ENCODE results near the gene NDUFS4.
"Not testable (repeated sequence)": the region's sequence is repeated elsewhere in the genome, so short reads cannot be mapped to it uniquely, and the experiment has no call there.

Gene NDUFS4

GRCh38 chr5:53601570-53601969, 41.1 kb downstream of the NDUFS4 start:
- Histone ChIP-seq H3K79me2 (ENCODE audit: control insufficient read depth, insufficient read depth, low read length, unreplicated experiment) (peaks cover 8% of the 10 kb centered on the region), H3K27me3 (ENCODE audit: insufficient read depth, low read length) (no peaks in the 10 kb centered on the region), H3K4me3 (ENCODE audit: low read depth, low read length) (no peak overlapping the region), H2AFZ (ENCODE audit: low read length, unreplicated experiment) (no peak overlapping the region), H3K27ac (ENCODE audit: low read depth, low read length) (no peak overlapping the region), H3K36me3 (ENCODE audit: insufficient read depth, low read length) (peaks cover 6% of the 10 kb centered on the region; the same call in 1 of the 2 replicates), H3K4me1 (ENCODE audit: control insufficient read depth, insufficient read depth, low read length, unreplicated experiment) (peaks cover 6% of the 10 kb centered on the region)

- H3K4me1 ChIP-seq (ENCODE audit: control insufficient read depth, insufficient read depth, low read length, unreplicated experiment), result peaks cover 6% of the 10 kb centered on the region
- peaks cover 1% of the 10 kb centered on the region for H3K79me2 ChIP-seq (ENCODE audit: control insufficient read depth, insufficient read depth, low read length, unreplicated experiment)
- H3K4me3 ChIP-seq (ENCODE audit: low read depth, low read length), result no peak overlapping the region
- peaks cover 9% of the 10 kb centered on the region for H3K36me3 ChIP-seq (ENCODE audit: insufficient read depth, low read length)
- H2AFZ ChIP-seq (ENCODE audit: low read length, unreplicated experiment), result no peak overlapping the region
- no peak overlapping the region for H3K27ac ChIP-seq (ENCODE audit: low read depth, low read length)
- H3K27me3 ChIP-seq (ENCODE audit: insufficient read depth, low read length), result no peaks in the 10 kb centered on the region
Measured at GRCh38 chr5:53603009-53603687, 42.7 kb downstream of the NDUFS4 start.

GRCh38 chr5:53604309-53604708, 43.9 kb downstream of the NDUFS4 start:
- Histone ChIP-seq H3K27ac (ENCODE audit: low read depth, low read length) (no peak overlapping the region), H3K36me3 (ENCODE audit: insufficient read depth, low read length) (peaks cover 9% of the 10 kb centered on the region), H3K4me1 (ENCODE audit: control insufficient read depth, insufficient read depth, low read length, unreplicated experiment) (peaks cover 6% of the 10 kb centered on the region), H2AFZ (ENCODE audit: low read length, unreplicated experiment) (no peak overlapping the region), H3K27me3 (ENCODE audit: insufficient read depth, low read length) (no peaks in the 10 kb centered on the region), H3K79me2 (ENCODE audit: control insufficient read depth, insufficient read depth, low read length, unreplicated experiment) (no peaks in the 10 kb centered on the region), H3K4me3 (ENCODE audit: low read depth, low read length) (no peak overlapping the region)

- Histone ChIP-seq H3K79me2 (ENCODE audit: control insufficient read depth, insufficient read depth, low read length, unreplicated experiment) (peaks cover 4% of the 10 kb centered on the region), H3K4me3 (ENCODE audit: low read depth, low read length) (no peak overlapping the region)
Measured at GRCh38 chr5:53607886-53608285, 47.4 kb downstream of the NDUFS4 start.

GRCh38 chr5:53608897-53609296, 48.5 kb downstream of the NDUFS4 start:
- H3K79me2 ChIP-seq (ENCODE audit: control insufficient read depth, insufficient read depth, low read length, unreplicated experiment); H3K27ac ChIP-seq (ENCODE audit: low read depth, low read length): not testable (repeated sequence)

More at GRCh38 chr5:53607886-53608285, 47.4 kb downstream of the NDUFS4 start:
- no peaks in the 10 kb centered on the region for H3K27me3 ChIP-seq (ENCODE audit: insufficient read depth, low read length)
- peaks cover 9% of the 10 kb centered on the region for H3K36me3 ChIP-seq (ENCODE audit: insufficient read depth, low read length)
- no peak overlapping the region for H2AFZ ChIP-seq (ENCODE audit: low read length, unreplicated experiment)
- no peaks in the 10 kb centered on the region for H3K4me1 ChIP-seq (ENCODE audit: control insufficient read depth, insufficient read depth, low read length, unreplicated experiment)
- H3K27ac ChIP-seq (ENCODE audit: low read depth, low read length), result no peak overlapping the region

GRCh38 chr5:53613061-53613460, 52.6 kb downstream of the NDUFS4 start:
- Histone ChIP-seq H3K79me2 (ENCODE audit: control insufficient read depth, insufficient read depth, low read length, unreplicated experiment) (peaks cover 7% of the 10 kb centered on the region), H3K36me3 (ENCODE audit: insufficient read depth, low read length) (no peaks in the 10 kb centered on the region), H3K27me3 (ENCODE audit: insufficient read depth, low read length) (no peaks in the 10 kb centered on the region), H3K4me3 (ENCODE audit: low read depth, low read length) (no peak overlapping the region), H2AFZ (ENCODE audit: low read length, unreplicated experiment) (no peak overlapping the region), H3K4me1 (ENCODE audit: control insufficient read depth, insufficient read depth, low read length, unreplicated experiment) (no peaks in the 10 kb centered on the region), H3K27ac (ENCODE audit: low read depth, low read length) (no peak overlapping the region)

More at GRCh38 chr5:53608897-53609296, 48.5 kb downstream of the NDUFS4 start:
- not testable (repeated sequence) for H3K4me3 ChIP-seq (ENCODE audit: low read depth, low read length); H3K36me3 ChIP-seq (ENCODE audit: insufficient read depth, low read length); H3K4me1 ChIP-seq (ENCODE audit: control insufficient read depth, insufficient read depth, low read length, unreplicated experiment); H2AFZ ChIP-seq (ENCODE audit: low read length, unreplicated experiment); H3K27me3 ChIP-seq (ENCODE audit: insufficient read depth, low read length)

- Histone ChIP-seq H3K27me3 (ENCODE audit: insufficient read depth, low read length) (no peaks in the 10 kb centered on the region), H3K36me3 (ENCODE audit: insufficient read depth, low read length) (no peaks in the 10 kb centered on the region), H3K27ac (ENCODE audit: low read depth, low read length) (no peak overlapping the region), H3K4me1 (ENCODE audit: control insufficient read depth, insufficient read depth, low read length, unreplicated experiment) (no peaks in the 10 kb centered on the region), H3K79me2 (ENCODE audit: control insufficient read depth, insufficient read depth, low read length, unreplicated experiment) (peaks cover 7% of the 10 kb centered on the region), H2AFZ (ENCODE audit: low read length, unreplicated experiment) (no peak overlapping the region), H3K4me3 (ENCODE audit: low read depth, low read length) (no peak overlapping the region)
Measured at GRCh38 chr5:53613536-53613935, 53.1 kb downstream of the NDUFS4 start.

GRCh38 chr5:53614376-53614885, 54.0 kb downstream of the NDUFS4 start:
- Histone ChIP-seq H3K4me1 (ENCODE audit: control insufficient read depth, insufficient read depth, low read length, unreplicated experiment) (no peaks in the 10 kb centered on the region), H2AFZ (ENCODE audit: low read length, unreplicated experiment) (no peak overlapping the region), H3K36me3 (ENCODE audit: insufficient read depth, low read length) (no peaks in the 10 kb centered on the region), H3K27me3 (ENCODE audit: insufficient read depth, low read length) (no peaks in the 10 kb centered on the region), H3K79me2 (ENCODE audit: control insufficient read depth, insufficient read depth, low read length, unreplicated experiment) (peaks cover 7% of the 10 kb centered on the region), H3K4me3 (ENCODE audit: low read depth, low read length) (no peak overlapping the region), H3K27ac (ENCODE audit: low read depth, low read length) (no peak overlapping the region)

- no peaks in the 10 kb centered on the region for H3K4me1 ChIP-seq (ENCODE audit: control insufficient read depth, insufficient read depth, low read length, unreplicated experiment)
Measured at GRCh38 chr5:53616939-53617549, 56.6 kb downstream of the NDUFS4 start.

GRCh38 chr5:53631251-53631650, 70.8 kb downstream of the NDUFS4 start:
- no peaks in the 10 kb centered on the region for H3K27me3 ChIP-seq (ENCODE audit: insufficient read depth, low read length)

More at GRCh38 chr5:53616939-53617549, 56.6 kb downstream of the NDUFS4 start:
- Histone ChIP-seq H3K4me3 (ENCODE audit: low read depth, low read length) (no peak overlapping the region), H3K79me2 (ENCODE audit: control insufficient read depth, insufficient read depth, low read length, unreplicated experiment) (peaks cover 8% of the 10 kb centered on the region), H3K36me3 (ENCODE audit: insufficient read depth, low read length) (no peaks in the 10 kb centered on the region), H2AFZ (ENCODE audit: low read length, unreplicated experiment) (no peak overlapping the region), H3K27ac (ENCODE audit: low read depth, low read length) (no peak overlapping the region), H3K27me3 (ENCODE audit: insufficient read depth, low read length) (no peaks in the 10 kb centered on the region)

GRCh38 chr5:53642061-53642460, 81.6 kb downstream of the NDUFS4 start:
- no peaks in the 10 kb centered on the region for H3K27me3 ChIP-seq (ENCODE audit: insufficient read depth, low read length)
- no peak overlapping the region for H3K4me3 ChIP-seq (ENCODE audit: low read depth, low read length)
- H2AFZ ChIP-seq (ENCODE audit: low read length, unreplicated experiment), result no peak overlapping the region
- 0 out of 2 replicates have a peak, but pooled peaks cover 5% of the 10 kb centered on the region for H3K36me3 ChIP-seq (ENCODE audit: insufficient read depth, low read length)
- H3K79me2 ChIP-seq (ENCODE audit: control insufficient read depth, insufficient read depth, low read length, unreplicated experiment), result no peaks in the 10 kb centered on the region
- H3K27ac ChIP-seq (ENCODE audit: low read depth, low read length), result no peak overlapping the region
- H3K4me1 ChIP-seq (ENCODE audit: control insufficient read depth, insufficient read depth, low read length, unreplicated experiment), result peaks cover 12% of the 10 kb centered on the region

More at GRCh38 chr5:53631251-53631650, 70.8 kb downstream of the NDUFS4 start:
- H3K27ac ChIP-seq (ENCODE audit: low read depth, low read length), result no peak overlapping the region
- peaks cover 3% of the 10 kb centered on the region; the same call in 1 of the 2 replicates for H3K36me3 ChIP-seq (ENCODE audit: insufficient read depth, low read length)
- no peak overlapping the region for H2AFZ ChIP-seq (ENCODE audit: low read length, unreplicated experiment)
- no peaks in the 10 kb centered on the region for H3K4me1 ChIP-seq (ENCODE audit: control insufficient read depth, insufficient read depth, low read length, unreplicated experiment)
- peaks cover 4% of the 10 kb centered on the region for H3K79me2 ChIP-seq (ENCODE audit: control insufficient read depth, insufficient read depth, low read length, unreplicated experiment)
- H3K4me3 ChIP-seq (ENCODE audit: low read depth, low read length), result no peak overlapping the region
